GM21825 (cell line): Measurements from ENCODE around the gene NGF.

Source experiments
- ATAC-seq: cut with Tn5 transposase; IDR thresholded peaks from one replicate; pipeline ENCODE4 v1.9.1; 2021; ENCODE audit warnings: mild to moderate bottlenecking, moderate library complexity; ENCODE audit not compliant: unreplicated experiment

Gene NGF

DNA sequence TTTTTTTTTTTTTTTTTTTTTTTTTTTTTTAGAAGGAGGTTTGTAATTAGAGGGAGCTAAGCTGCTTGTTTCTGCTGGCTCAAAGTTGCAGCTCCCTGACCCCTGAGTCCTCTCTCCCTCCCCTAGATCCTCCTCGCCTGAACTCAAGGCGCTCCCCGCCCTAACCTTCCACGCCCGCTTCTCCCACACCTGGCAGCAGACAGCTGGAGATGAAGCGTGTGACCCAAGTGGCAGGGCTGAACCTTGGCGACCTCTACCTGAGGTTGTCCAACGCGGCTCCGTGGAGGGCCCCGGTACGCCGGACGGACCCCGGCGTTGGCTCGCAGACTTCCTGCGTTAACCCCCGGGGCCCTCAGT is 795 bp downstream of the NGF start:
- ATAC-seq, result no peak

DNA sequence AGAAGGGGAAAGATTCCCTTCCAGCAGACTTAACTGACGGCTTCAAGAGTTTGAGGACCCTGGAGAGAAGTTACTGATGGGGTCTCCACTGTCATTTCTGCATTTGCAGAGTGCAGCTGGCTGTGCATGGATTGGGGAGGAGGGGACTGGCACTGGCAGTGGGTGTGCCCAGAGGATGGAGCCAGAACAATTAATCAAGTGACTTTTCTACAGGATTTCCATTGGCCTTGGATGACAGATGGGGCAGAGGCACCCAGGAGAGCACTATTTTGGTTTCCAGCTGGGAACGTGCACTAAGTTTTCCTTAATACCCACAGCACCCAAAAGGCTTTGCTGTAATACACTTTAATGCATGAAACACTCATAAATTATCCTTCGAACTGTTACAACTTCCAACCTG is 1.3 kb downstream of the NGF start:
- no peak for ATAC-seq

DNA sequence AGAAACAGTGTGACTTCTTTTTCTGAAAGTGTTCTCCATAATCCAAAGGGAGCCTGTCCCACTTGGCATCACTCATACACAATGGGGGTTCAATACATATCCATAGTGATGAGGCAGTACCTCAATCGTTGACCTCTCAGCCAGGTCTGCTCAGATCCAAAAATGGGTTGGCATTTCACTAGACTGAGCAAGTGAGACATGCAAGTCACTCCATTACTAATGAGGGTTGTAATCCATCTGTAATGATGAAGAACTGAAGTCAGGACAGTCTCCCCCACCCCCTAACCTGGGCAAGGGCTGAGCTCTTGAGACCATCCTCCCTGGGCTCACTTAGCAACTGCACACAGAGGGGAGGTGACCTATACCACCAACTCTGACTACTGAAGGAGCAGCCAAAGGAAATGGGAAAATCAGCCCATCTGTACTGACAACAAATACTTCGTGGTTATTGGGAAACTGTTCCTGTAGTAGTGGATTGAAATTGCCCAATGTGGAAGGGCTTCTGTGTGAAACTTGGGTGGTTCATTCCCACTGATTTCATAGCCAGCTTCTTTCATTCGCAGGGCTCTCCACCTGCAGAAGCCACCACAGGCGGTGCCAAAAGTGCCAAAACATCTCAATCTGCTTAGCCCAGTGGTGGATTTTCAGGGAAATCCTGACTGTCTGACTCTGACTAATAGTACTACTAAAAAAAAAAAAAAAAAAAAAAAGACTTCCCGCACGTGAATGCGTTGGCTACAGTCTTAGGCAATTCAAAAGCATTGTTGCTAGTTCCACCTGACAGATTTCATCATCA is 5.0 kb downstream of the NGF start:
- no peak for ATAC-seq

DNA sequence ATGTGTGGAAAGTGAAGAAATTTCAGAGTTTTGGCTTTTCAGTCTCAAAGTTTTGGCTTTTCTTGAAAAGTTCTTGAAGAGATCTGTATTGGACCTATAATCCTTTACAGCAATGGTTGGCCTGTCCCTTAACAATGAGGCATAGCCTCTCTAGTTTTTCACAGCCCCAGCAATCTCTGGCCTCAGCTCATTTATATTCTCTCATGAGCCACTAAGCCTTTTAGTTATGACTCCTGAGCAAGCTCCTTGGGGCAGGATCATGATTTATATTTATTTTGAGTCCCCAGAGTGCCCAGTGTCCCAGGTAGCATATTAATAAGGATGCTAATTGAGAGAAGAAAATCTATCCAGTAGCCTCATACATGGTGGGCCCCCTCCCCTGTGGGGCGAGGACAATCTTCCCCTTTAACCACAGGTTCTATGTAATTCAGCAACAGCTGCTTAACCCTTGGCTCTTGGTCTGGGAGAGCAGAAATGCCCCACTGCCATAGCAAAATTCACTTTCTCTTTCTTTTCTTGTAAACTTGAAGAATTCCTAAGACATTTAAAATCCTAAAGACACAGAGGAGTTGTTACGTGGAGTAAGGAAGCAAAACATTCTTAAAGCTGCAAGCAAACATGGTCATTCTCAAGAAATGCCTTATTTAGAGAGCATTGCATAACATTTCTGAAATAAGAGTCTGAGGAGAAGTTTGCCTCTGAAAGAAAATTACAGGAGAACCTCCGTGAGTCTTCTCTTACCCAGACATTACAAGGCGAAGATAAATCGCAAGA is 6.3 kb downstream of the NGF start:
- no peak for ATAC-seq

DNA sequence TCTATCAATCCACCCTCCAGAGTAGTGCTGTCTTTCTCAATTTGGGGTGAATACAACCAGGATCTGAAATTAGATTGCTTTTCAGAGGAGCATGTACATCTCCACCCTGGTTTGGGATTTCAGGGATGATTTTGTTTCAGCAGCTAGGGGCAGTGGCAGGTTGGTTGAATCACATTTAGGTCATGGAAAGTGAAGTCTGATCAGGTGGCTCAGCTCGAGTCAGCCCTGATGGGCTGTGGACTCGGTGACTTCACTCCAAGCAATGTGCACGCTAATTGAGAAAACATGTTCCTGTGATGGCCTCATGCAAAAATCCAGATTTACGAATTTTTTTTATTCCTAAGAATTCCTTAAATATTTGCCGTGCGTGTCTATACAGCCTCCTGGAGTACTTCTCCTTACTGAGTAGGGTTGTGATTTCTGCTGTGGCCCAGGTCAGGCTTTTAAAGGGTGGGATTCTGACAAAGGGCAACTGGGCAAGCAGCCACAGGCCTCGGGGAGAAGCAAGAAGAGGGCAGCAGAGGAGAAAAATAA is 7.5 kb downstream of the NGF start:
- no peak for ATAC-seq

DNA sequence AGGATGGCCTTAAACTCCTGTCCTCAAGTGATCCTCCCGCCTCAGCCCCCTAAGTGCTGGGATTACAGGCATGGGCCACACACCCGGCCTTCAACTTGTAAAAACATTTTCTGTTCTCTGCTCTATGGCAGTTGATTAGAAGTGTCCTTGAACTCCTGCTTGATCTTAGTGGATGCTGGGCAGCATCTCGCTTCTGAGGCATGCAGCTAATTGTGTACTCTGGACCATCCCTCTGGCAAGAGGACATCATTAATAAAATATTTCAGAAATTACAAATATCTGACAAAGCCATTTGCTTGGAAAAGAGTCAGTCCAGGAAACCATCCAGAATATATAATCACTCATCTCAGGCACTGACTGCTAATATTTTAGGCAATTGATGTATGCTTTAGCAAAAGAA is 8.1 kb downstream of the NGF start:
- no peak for ATAC-seq

DNA sequence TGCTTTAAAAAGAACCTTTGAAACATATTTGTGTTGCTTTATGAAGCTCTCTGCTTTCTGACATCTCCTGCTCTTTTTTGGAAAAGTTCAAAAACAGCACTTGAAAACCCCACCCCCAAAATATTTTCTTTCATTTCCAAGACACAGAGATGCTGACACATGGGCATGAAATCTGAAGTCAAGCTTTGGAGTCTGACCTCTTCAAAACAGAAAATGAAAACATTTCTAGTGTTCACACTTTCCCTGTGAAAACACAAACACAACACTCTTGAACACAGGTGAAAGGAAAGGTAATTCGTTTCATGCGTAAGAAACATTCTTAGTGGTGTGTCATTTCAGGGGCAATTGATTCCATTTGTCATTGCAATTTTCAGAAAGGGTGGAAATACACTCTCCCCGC is 10.8 kb downstream of the NGF start:
- no peak for ATAC-seq

DNA sequence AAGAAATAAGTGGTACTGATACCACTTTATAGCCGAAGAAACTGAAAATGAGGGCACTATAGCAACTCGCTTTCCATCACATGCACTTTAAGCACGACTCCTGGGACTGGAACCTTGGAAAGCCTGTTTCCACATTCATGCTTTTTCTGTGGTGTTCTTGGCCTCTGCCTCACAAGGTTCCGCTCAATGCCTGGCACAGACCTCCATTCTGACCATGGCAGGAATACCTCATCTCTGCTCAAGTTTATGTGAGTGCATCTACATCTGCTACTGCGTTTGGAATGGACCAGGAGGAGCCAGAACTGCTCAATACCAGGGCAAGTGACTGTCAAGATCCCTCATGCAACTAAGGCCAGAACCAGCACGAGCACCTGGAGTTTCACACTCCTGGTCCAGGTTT is 11.6 kb downstream of the NGF start:
- ATAC-seq, result no peak

DNA sequence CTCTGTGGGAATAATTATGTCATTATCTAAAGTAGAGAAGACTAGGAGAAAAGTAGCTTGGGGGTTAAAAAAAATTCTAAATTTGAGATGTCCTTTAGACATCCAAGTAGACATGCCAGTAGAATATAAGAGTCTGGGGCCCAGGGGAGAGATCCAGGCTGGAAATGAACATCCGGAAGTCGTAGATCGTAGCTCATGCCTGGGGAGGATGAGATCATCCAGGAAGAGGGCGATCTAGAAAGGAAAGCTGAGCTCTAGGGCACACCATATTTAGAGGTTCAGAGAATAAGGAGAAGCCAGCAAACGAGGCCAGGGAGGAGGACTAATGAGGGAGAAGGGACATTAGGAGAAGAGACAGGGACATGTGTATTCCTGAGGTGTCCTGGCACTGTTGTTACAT is 12.2 kb downstream of the NGF start:
- no peak for ATAC-seq

DNA sequence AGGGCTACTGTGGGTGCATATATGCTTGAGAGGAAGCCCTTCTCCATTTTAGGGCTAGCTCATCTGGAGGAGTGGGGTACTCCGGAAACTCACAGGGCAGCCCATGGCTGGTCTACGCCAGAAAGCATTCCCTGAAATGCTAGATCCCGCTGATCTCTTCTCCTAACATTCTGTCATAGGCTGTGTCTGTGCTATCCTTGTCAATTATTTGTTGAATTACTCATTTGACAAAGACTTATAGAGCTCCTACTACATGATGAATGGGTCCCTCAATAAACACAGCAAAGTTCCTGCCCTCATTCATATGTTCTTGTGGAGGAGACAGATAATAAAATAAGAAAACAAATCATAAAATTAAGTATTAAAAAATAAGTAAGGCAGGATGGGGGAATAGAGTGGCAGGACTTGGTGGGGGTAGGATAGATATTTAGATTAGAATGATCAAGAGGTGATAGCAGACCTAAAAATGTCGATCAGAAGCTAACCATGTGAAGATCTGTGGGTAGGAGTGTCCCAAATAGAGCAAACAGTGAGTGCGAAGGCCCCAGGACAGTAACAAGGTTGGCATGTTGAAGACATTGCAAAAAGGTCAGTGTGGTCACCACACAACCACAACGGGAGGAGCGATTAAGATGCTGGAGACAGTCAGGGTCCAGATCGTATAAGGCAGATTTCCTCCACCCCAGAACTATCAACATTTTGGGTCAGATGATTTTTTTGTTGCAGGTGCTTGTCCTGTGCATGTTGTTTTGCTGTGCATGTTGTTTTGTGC is 13.2 kb downstream of the NGF start:
- ATAC-seq, result no peak

DNA sequence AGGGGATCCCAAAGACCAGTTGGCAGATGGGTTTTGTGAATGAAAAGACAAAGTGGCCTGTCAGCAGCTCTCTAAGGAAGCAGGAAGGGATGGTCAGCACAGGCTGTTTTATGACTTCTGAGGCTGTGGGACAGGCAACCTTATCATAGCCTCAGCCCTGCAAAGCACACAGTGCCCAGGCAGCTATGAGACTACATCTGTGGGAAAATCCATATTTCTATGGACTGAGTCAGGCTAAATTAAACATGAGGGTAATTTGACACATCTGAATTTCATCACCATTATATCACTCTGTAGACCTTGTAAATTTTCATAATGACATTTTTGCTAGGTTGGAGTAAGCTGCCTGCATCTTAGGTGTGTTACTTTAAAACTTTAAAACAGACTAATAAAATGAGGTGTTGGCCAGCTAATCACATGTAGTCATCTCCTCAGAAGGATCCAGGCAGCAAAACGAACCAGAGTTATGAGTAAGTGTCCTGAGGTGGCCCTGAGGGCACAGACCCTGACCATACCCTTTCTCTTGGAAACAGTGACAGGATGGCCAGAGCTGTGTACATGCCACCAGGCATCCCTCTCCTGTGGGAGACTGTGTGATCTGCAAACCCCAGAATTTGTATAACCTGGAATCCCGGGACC is 14.6 kb downstream of the NGF start:
- ATAC-seq, result no peak

DNA sequence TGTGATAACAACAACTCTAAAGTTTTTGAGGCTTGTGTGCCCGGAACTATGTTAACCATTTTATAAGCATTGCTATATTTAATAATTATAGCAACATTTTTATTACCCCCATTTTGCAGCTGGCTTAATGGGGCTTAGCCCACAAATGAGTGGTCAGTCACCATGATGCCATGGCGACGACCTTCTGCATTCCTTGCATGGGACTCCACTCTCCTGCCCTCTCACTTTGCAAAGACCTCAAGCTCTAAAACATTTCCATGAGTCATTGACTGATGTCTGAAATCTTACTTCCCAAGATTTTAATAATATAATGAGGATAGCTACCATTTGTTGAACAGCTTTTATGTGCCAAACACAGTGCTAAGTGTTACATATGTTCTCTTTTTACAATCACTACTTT is 15.4 kb downstream of the NGF start:
- ATAC-seq, result no peak

DNA sequence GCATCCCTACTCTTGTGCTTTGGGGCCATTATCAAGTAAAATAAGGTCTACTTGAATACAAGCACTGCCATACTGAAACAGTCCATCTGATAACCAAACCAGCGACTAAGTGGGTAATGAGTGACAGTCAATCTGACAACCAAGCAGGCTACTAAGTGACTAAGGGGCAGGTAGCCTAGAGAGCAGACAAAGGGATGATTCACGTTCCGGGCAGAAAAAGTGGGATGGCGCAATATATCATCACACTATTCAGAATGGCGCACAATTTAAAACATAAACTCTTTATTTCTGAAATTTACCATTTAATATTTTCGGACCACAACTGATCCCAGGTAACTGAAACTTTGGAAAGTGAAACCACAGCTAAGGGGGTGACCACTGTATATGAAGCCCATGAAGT is 17.7 kb downstream of the NGF start:
- no peak for ATAC-seq

DNA sequence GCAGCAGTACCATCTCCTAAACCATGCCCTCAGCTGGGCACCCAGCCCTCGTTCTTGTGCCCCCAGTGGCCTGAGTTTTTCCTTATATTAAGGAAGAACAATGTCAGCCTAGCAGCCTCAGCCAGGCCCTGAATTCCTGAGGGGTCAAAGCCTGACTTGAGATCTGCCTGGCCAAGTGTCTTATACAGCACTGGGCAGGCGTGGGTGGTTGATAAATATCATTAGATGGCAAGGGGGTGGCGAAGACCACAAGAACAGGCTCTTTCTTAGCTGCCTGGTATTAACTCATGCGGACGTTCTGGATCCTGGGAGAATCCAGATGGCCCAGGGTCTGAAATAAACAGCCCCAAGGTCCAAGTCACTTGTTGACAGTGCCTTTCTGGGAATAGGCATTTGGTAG is 18.3 kb downstream of the NGF start:
- ATAC-seq, result no peak

DNA sequence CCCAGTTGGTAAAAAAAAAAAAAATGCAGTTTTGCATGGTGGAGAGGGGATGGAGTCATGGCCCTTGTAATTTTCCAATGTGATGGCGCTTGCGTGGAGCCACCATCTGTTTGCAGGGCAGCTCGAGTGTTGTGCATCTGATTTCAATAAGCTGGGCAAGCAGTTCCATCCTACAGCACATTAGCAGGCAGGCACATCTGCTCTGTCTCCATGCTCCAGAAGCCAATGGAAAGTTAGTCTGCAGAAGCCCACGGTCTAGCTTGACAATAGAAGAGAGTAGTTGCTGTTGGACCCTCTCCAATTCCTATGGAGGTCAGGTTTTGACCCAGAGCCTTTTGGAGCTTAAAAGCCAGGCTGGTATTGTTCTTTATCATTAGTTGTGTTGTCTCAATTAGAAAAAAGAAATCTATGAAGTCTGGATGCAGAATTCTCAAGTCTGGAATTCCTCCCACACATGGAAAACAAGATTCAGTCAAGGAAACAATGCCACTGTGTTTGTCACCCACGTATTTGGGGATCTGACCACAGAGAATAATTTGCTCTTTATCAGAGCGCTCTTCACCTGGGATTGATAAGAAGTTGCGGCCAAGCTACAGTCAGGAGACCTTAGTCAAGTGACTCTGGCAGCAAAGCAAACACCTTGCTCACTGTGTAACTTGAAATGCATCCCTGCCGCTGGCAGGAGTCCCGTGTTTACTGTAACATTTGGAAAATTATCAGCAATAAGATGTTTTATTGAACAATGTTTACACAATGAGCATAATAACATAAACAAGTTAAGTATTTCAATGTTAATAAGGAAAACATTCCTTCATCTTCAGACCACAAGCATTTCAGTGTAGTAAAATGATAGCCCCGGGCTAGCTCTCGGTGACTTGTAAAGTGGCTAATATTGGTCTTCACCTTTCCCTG is 20.7 kb downstream of the NGF start:
- no peak for ATAC-seq

DNA sequence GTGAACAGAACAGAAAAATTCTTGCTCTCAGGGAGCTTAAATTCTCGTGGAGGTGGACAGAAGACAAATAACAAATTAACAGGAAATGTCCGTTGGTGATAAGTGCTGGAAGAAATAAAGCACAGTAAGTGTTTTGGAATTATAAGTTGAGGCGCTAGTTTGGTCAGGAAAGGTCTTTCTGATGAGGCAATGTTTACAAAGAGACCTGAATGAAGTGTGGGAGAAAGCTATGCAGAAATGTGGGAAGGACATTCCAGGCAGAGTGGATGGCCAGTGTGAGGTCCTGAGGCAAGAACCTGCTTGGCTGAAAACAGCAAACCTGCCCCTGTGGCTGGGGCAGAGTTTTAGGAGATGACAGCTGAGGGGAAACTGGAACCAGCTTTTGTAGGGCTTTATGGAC is 23.3 kb downstream of the NGF start:
- no peak for ATAC-seq

DNA sequence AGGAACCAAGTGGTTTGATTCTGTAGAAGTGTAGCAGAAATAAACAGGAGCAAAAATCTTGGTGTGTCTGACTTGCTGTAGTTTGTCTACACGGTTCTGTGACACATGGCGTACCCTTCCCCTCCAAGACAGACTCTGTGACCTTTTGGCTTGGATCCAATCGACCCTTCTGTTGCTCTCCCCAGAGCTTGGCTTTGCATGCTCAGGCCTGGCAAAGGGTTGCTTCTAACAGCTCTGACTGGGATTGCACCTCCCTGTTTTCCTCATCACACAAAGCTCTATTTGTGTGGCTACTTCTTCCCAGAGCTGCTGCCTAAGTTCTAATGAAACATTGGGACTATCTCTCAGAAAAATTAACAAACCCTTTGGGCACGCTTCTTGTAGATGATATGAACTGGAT is 24.0 kb downstream of the NGF start:
- no peak for ATAC-seq

DNA sequence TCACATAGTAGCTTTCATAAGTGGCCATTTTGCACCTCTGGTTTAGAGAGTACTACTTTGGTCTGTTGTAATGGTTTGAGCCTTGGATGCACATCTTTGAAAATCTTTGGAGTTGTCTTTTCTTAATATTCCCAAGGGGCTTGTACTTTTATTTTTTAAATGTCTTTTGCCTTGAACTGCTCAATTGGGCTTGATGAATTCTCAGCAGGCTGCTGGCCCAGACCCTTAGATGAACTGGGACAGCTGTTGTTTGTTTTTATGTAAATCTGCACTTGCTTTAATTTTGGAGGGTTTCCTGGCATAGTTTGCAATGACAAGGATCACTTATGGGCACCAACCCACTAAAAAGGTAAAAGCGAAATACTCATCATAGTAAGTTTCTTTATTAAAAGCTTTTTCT is 24.9 kb downstream of the NGF start:
- ATAC-seq, result no peak

DNA sequence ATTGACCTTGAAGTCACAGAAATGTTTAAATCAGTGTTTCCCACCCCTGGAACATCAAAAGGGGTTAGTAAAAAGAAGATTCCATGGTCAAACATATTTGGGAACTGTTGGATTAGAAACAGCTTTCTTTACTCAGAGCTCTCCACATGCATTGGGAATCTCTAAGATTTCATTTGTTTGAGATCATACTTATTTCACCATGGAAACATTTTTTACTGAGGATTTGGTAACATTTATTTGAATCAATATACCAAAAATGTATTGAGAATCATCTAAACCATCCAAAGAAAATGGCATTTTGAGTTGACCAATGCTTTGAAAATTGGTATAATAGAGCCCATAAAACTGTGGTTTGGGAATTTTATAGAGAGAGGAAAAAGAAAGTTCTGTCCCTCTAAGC is 25.3 kb downstream of the NGF start:
- ATAC-seq, result no peak

DNA sequence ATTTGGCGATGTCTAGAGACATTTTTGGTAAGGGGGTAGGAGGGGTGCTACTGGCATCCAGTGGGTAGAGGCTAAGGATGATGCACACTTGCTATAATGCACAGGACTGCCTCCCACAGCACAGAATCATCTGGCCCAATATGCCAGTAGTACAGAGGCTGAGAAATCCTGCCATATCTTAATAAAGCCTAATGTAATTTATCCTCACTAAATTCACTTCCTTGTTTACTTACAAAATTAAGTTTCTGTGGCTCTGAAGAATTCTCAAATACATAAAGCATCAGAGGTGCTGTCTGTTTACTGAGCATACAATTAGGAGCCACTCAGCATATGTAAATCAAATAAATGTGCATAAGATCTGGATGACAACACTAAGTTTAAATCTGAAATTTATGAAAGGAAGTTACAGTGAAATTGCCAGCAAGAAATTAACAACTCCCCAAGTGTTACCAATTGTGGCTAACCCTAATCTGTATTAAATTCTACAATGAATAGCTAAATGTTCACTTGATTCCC is 26.5 kb downstream of the NGF start:
- no peak for ATAC-seq
